Skeletal muscle satellite cell (primary cell): Measurements from ENCODE around the gene UFC1.
A peak's percentile ranks its signal among the peaks of the same experiment; 100 is the strongest.

Experiments
- H3K27me3 ChIP-seq: 2 replicates; pipeline ENCODE4 v1.7.0; 2013; ENCODE audit warnings: low read length; ENCODE audit not compliant: control insufficient read depth, insufficient read depth
- H3K36me3 ChIP-seq: 2 replicates; pipeline ENCODE4 v1.7.0; 2013; ENCODE audit warnings: mild to moderate bottlenecking, control low read depth, low read length; ENCODE audit not compliant: insufficient read depth
- H3K4me1 ChIP-seq: 2 replicates; pipeline ENCODE4 v1.7.0; 2013; ENCODE audit warnings: low read length; ENCODE audit not compliant: control insufficient read depth, insufficient read depth
- H3K4me2 ChIP-seq: 2 replicates; pipeline ENCODE4 v1.7.0; 2013; ENCODE audit warnings: mild to moderate bottlenecking, low read length
- H3K4me3 ChIP-seq: 2 replicates; pipeline ENCODE4 v1.7.0; 2013; ENCODE audit warnings: low read length
- H3K9ac ChIP-seq: 2 replicates; pipeline ENCODE4 v1.7.0; 2013; ENCODE audit warnings: mild to moderate bottlenecking, low read depth, low read length, moderate library complexity
- H3K9me3 ChIP-seq: replicated peaks from 2 replicates; pipeline ENCODE4 v1.7.0; 2013; ENCODE audit warnings: mild to moderate bottlenecking, control low read depth, low read length

UFC1 gene

DNA sequence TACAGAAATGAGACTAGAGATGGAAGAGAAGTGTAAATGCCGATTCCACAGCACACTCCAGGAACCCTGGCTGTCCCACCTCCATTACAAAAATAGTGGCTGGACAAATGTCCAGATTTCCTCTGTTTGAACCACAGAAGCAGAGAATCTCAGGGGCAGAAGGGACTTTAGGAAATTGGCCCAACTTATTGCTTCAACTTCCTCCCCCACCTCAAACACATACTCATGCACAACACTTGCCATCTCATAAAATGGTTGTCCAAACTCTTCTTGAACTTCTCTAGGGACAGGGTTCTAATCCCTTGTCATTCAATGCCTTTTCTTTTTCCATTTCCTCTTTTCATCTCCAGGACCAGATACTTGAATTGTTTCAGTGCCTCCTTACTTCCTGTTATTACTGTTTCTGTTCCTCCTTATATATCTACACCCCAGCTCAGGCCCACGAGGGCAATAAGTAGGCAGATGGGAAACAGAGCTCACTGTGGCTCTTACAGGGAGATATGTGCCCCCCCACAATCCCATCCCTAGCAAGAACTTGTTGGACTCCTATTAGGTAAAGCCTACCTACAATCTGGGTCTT, 32.0 kb downstream of the UFC1 start:
- Histone ChIP-seq H3K9me3 (no peaks in the 10 kb centered on the region), H3K36me3 (no peaks in the 10 kb centered on the region), H3K27me3 (no peaks in the 10 kb centered on the region), H3K4me1 (peaks cover 29% of the 10 kb centered on the region), H3K9ac (peak overlapping the region; percentile 27), H3K4me3 (peak overlapping the region; percentile 16), H3K4me2 (peak overlapping the region; percentile 53)

DNA sequence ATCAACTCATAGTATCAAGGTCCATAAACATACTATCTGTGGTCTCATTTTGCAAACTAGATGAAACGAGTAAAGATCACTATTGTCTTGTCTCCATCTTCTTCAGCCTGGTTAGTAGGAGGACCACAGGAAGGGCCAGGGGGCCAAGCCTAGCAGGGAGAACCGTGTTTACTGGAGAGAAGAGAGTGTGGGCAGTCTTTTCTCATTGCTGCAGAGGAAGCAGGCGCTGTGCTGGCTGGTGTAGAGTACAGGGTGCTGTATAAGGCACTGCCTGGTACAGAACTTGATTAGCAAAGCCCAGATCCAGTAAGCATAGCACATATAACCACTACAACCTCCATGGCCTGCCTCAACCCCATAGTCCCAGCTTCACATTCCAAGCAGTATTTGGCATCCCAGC, 33.5 kb downstream of the UFC1 start:
- no peak overlapping the region for H3K4me3 ChIP-seq
- peaks cover 24% of the 10 kb centered on the region for H3K4me1 ChIP-seq
- no peaks in the 10 kb centered on the region for H3K36me3 ChIP-seq
- H3K4me2 ChIP-seq, result no peak overlapping the region
- no peaks in the 10 kb centered on the region for H3K9me3 ChIP-seq
- H3K27me3 ChIP-seq, result no peaks in the 10 kb centered on the region
- no peak overlapping the region for H3K9ac ChIP-seq

- Histone ChIP-seq H3K4me3 (no peak overlapping the region), H3K36me3 (no peaks in the 10 kb centered on the region), H3K4me1 (peaks cover 19% of the 10 kb centered on the region), H3K4me2 (no peak overlapping the region), H3K27me3 (no peaks in the 10 kb centered on the region), H3K9ac (no peak overlapping the region), H3K9me3 (no peaks in the 10 kb centered on the region)
These were observed 34.6 kb downstream of the UFC1 start for GRCh38 chr1:161188381-161188780.

- Histone ChIP-seq H3K4me1 (peaks cover 23% of the 10 kb centered on the region), H3K4me3 (no peak overlapping the region), H3K9me3 (no peaks in the 10 kb centered on the region), H3K36me3 (no peaks in the 10 kb centered on the region), H3K4me2 (no peak overlapping the region), H3K9ac (no peak overlapping the region), H3K27me3 (no peaks in the 10 kb centered on the region)
These were observed 35.3 kb downstream of the UFC1 start for GRCh38 chr1:161189036-161189435.

- no peaks in the 10 kb centered on the region for H3K36me3 ChIP-seq
- H3K9me3 ChIP-seq, result no peaks in the 10 kb centered on the region
- no peak overlapping the region for H3K9ac ChIP-seq
- H3K4me2 ChIP-seq, result no peak overlapping the region
- no peak overlapping the region for H3K4me3 ChIP-seq
- peaks cover 14% of the 10 kb centered on the region for H3K4me1 ChIP-seq
- H3K27me3 ChIP-seq, result no peaks in the 10 kb centered on the region
These were observed 37.3 kb downstream of the UFC1 start for GRCh38 chr1:161190962-161191521.

DNA sequence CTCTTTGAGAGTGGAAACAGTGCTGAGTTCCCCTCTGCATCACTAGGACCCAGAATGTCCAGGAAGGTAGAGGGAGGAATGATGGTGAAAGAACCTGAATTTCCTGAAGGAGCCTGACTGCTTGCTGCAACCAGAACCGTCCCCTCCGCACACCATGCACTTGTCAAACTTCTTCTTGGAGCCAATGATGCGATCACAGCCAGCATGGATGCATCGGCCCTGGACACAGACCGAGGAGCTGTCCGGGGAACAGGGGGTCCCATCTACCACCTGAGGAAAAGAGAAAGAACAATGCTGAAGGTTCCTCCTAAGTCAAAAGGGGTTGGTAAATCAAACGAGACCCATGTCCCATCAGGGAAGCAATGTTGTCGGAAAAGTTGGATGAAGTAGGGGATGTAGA, 38.2 kb downstream of the UFC1 start:
- no peak overlapping the region for H3K4me2 ChIP-seq
- H3K4me1 ChIP-seq, result peaks cover 14% of the 10 kb centered on the region
- H3K9me3 ChIP-seq, result no peaks in the 10 kb centered on the region
- no peaks in the 10 kb centered on the region for H3K27me3 ChIP-seq
- H3K9ac ChIP-seq, result no peak overlapping the region
- H3K4me3 ChIP-seq, result no peak overlapping the region
- H3K36me3 ChIP-seq, result no peaks in the 10 kb centered on the region

- Histone ChIP-seq H3K36me3 (no peaks in the 10 kb centered on the region), H3K9ac (no peak overlapping the region), H3K4me3 (no peak overlapping the region), H3K4me1 (peaks cover 22% of the 10 kb centered on the region), H3K4me2 (no peak overlapping the region), H3K9me3 (no peaks in the 10 kb centered on the region), H3K27me3 (no peaks in the 10 kb centered on the region)
These were observed 39.0 kb downstream of the UFC1 start for GRCh38 chr1:161192476-161193465.

- Histone ChIP-seq H3K4me3 (no peak overlapping the region), H3K36me3 (no peaks in the 10 kb centered on the region), H3K9ac (no peak overlapping the region), H3K9me3 (no peaks in the 10 kb centered on the region), H3K4me2 (peak overlapping the region; percentile 16), H3K27me3 (no peaks in the 10 kb centered on the region), H3K4me1 (peaks cover 31% of the 10 kb centered on the region)
These were observed 39.9 kb downstream of the UFC1 start for GRCh38 chr1:161193561-161194235.

DNA sequence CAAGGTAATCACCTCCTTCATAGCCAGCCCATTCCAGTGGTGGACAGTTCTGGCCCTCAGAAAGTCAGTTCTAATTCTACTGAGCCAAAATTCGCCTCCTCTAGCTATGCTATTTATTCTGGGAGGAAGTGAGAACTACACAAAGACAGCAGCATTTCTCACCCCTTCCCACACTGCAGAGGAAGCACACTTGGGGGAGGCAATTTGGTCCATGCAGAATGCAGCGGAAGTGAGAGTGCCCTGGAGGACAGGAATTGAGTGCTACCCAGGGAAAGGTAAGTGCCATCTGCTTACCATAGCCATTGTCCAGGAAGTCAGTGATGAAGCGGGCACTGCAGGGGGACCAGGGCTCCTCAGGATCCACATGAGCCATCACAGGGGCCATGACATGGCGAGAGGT, 41.4 kb downstream of the UFC1 start:
- H3K4me3 ChIP-seq, result no peak overlapping the region
- H3K36me3 ChIP-seq, result no peaks in the 10 kb centered on the region
- H3K9me3 ChIP-seq, result no peaks in the 10 kb centered on the region
- H3K4me2 ChIP-seq, result no peak overlapping the region
- H3K4me1 ChIP-seq, result peaks cover 41% of the 10 kb centered on the region
- H3K9ac ChIP-seq, result no peak overlapping the region
- no peaks in the 10 kb centered on the region for H3K27me3 ChIP-seq

DNA sequence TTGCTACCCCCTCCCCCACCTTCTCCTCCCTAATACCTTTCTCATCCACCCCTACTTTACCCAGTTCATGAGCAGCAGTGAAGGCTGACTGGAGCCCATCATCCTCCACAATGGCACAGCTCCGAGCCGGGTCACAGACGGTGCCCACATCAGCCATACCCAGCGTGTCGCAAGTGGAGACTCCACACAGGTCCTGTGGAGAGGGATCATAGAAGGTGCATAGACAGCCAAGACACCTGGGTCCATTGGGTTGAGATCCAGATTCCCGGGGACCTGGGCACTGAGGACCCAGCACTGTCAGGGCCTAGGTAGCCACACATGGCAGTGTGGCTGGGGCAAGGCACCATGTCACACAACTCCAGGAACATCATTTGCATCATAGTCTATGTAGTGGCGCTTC, 42.3 kb downstream of the UFC1 start:
- Histone ChIP-seq H3K4me1 (peaks cover 49% of the 10 kb centered on the region), H3K36me3 (no peaks in the 10 kb centered on the region), H3K27me3 (no peaks in the 10 kb centered on the region), H3K4me2 (peak overlapping the region; percentile 81), H3K4me3 (no peak overlapping the region), H3K9me3 (no peaks in the 10 kb centered on the region), H3K9ac (peak overlapping the region; percentile 77)
